Measurements from ENCODE around the gene CIT.
"Not testable (repeated sequence)": the region's sequence is repeated elsewhere in the genome, so short reads cannot be mapped to it uniquely, and the experiment has no call there.

CIT gene

DNA sequence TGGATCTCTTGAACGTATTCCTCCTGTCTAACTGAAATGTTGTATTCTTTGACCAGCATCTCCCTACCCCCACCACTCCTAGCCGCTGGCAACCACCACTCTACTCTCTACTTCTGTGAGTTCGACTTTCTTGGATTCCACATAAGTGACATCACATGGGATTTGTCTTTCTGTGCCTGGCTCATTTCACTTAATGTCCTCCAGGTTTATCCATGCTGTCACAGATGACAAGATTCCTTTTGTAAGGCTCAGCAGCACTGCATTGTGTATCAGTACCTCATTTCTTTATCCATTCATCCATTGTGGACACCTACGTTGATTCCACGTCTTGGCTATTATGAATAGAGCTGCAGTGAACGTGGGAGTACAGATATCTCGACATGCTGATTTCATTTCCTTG, 198.7 kb downstream of the CIT start:
- no peak for DNase-seq (ENCODE audit: low read depth)

DNA sequence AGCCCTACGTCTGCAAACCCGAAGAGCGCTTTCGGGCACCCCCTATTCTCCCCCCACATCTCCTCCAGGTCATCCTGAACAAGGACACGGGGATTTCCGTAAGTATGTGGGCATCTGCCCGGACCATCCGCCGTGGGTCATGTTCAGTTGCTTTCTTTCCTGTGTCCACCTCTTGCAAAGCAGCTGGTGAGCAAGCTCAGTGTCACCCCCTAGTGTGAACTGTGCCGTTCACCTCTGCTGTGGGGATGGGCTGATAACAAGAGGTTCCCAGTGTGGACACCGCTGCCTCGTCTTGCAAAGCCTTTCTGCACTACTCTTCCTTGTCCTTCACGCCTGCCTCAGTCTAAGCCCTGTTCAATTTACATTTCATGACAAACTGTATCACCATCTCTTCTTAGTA, 200.5 kb downstream of the CIT start:
- DNase-seq (ENCODE audit: low read depth) = no peak

DNA sequence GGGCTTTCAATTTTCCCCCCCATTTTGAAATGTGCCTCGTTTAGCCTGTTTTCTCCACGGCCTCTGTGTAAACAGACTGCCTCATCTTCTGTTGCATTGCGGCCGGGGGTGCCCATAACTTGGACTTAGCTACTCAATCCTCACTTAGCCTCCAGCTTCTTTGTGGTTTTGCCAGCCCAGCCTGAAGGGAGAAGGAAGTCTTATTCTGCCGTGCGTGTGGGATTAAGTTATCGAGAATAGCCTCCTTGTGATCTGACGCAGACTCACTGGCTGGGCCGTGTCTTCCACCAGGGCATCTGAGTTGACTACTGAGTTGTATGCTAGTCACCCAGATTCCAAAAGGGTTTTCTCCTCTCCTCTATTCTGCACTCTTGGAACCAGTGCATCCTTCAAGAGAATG, 201.1 kb downstream of the CIT start:
- DNase-seq (ENCODE audit: low read depth) = peak; percentile 87

DNA sequence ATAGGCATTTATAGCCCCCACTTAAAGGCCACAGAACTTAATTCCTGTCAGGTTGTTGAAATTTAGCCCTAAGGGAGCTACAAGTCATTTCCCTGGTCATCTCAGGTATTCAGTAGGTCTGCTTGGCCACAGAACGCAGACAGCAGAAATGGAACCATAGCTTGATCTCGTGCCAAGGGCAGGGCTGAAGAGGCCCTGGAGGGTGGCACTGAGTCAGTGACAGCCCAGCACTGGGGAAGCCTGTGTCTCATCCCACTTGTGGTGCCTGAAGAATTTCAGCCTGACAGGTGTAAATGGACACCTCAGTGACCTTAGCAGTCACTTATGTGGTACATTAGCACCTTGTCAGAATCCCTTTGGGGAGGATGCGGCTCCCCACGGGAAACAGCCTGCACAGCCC, 202.6 kb downstream of the CIT start:
- no peak for DNase-seq (ENCODE audit: low read depth)

DNA sequence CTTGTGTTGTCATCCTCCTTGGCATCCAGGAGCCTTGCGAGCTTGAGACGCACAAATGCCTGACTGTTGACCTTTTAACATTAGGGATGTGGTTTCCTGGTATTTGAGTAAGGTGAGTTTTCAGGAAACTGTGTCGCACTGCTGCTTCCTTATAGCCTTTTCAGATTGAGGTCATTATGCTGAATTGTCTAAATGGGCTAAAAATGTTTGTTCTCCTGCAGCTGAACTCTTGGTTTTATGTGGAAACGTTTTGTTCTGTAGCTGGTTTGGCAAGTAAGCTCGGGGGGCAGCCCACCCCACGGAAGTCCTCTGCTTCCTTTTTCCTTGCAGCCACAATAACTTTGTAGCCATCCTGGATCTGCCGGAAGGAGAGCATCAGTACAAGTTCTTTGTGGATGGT, 203.5 kb downstream of the CIT start:
- no peak for DNase-seq (ENCODE audit: low read depth)

DNA sequence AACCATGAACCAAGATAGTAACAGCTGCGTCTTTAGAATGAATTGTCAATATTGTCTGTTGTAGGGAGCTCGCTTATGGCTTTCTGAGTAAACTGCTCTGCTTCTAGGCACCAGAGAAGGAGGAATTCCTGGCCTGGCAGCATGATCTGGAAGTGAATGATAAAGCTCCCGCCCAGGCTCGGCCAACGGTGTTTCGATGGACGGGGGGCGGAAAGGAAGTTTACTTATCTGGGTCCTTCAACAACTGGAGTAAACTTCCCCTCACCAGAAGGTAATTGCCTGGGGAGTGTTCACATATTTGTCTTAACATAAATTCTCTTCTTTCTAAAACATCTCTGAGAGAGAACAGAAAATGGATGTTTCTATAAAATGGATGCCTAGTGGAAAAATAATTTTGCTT, 204.9 kb downstream of the CIT start:
- DNase-seq (ENCODE audit: low read depth) = no peak

DNA sequence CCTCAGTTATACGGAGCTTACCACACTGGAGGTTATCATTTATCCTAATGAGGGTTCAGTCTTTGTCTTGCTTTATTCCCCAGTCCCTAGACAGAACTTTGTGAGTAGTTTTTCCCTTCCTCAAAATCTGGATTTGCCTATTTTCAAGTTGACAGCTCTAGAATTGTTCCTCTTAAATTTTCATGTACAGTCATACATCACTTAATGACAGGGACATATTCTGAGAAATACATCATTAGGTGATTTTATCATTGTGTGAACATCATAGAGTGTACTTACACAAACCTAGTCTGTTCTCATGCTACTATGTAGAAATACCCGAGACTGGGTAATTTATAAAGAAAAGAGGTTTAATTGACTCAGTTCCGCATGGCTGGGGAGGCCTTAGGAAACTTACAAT, 206.1 kb downstream of the CIT start:
- DNase-seq (ENCODE audit: low read depth) = no peak

DNA sequence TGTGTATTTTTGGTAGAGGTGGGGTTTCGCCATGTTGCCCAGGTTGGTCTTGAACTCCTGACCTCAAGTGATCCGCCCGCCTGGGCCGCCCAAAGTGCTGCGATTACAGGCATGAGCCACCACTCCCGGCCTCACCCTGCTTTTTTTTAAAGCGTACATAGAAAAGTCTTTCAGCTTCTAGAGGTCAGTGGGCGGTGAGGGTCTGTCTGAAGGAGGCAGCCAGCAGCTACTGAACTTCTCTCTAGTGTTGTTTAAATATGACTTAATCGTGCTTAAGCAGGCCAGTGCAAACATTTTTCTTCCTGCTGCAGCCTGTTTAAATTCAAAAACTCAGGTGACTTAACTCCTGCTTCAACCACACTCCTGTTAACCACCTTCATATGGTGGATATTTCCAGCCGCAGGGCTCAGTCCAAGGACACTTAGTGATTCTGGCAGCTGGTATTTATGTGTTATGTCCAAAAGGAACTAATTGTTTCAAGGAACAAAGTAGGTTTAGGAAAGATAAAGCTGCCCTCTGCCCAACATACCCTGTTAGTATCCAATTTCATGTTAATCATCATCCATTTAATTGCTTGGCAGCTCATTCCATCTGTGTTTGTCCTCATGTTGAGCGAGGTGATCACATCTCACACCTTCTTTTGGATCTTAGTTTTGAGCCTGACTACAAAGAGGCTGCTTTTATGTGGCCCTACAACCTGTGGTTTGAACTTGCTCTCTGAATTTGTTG, 207.2 kb downstream of the CIT start:
- peak; percentile 35 for DNase-seq (ENCODE audit: low read depth)

DNA sequence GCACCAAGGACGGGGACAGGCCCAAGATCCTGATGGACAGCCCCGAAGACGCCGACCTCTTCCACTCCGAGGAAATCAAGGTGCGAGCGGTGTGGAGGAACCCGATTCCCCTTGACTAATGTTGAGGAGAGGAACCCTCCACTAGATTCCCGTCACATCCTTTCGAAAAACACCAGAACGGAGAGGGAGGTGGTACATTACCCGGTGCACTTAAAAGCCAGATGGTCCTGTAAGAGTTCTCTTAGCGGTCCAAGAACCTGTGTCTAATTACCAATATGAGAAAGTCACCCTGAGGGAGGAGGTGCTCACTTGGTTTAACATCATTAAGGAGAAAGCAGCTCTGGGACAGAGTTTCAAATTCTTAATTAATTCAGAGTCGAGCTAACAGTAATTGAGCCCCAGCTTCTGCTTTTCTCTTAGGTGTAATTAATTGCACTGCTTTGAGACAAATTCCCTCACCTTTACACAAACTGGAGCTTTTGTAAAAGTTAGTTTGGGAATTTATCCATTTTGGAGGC, 208.7 kb downstream of the CIT start:
- no peak for DNase-seq (ENCODE audit: low read depth)

DNA sequence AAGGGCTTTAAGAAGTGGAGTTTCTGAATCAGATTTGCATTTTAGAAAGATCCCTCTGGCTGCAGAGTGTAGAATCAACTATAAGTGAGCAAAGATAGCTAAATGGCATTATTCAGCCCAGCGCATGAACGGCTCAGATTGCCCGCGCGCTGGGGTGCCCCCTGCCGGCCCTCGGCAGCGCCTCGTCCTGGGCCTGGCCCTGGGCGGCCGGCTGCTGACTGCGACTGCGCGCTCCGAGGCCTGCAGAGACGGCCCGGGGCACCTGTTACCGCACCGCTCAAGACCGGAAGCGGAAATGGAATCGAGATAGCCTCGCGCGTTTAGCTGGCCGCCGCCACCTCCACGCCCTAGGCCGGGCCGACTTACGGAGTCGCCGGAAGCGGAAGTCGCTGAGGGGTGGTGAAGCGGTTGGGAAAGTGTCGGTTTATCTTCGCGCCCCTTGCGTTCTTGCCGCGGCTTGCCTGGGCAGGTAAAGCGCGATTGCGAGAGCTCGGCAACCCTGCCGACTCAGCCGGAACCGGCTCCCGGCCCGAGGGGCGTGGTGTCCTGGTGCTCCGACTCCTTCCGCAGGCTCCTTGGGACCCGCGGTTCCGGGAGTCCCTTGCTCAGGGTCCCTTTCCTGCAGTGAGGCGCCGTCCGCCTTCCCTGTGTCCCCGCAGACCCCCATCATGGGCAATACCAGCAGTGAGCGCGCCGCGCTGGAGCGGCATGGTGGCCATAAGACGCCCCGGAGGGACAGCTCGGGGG, 209.4 kb downstream of the CIT start, which contains the start of gene PRKAB1:
Gene PRKAB1, plus strand, starts transcription at position 557 of the 747 bp plus-strand sequence. Its CDS starts 112 bp downstream, at position 669.
- peak; percentile 97 for DNase-seq (ENCODE audit: low read depth)

DNA sequence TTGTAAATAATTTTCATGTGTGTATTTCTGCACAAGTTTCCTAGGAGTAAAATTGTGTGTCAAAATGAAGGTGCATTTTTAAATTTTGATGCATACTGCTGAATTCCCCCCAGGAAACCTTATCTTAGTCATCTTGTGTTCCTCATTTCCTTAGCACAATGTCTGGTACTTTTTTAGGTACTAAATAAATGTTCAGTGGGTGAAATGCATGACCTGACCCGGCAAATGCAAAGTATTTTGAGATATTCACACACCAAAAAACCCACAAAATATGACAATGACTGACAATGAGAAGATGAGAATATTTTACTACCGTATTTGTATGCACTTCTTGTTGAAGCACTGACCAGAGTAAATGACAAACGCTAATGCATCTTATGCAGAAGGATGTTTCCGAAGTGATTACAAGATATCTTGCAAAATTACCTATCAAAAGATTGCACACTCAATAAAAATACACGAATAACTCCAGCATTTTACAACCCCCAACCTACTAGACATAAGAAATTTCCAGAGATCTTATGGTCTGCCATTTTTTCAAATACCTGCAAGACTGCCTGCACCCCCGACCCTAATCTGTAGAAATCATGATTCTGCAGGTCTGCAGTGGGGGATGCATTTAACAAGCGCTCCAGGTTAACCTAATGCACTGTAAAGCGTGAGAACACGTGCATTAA, 210.1 kb downstream of the CIT start:
- no peak for DNase-seq (ENCODE audit: low read depth)

DNA sequence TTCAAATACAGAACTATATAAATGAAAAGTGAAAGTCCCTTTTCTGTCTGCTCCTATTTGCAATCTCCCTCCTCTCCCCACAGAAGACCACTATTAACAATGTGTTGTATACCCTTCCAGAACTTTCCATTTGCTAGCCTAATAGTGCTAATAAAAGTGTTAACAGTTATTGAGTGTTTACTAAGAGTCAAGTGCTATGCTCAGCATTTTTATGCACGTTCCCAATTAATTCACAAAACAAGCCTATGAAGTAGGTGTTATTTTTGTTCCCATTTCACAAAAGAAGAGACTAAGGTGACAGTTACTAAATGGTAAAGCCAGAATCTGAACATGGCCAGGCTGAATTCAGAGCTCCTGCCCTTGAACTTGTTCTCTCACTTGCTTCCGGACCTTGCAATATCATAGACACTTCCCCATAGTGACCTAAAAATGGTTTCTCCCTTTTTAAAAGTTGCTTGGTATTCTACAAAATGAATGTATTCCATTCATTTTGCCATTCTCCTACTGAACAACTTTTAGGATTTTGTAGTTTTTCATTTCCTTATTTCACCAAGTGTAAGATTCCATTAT, 210.8 kb downstream of the CIT start:
- no peak for DNase-seq (ENCODE audit: low read depth)

DNA sequence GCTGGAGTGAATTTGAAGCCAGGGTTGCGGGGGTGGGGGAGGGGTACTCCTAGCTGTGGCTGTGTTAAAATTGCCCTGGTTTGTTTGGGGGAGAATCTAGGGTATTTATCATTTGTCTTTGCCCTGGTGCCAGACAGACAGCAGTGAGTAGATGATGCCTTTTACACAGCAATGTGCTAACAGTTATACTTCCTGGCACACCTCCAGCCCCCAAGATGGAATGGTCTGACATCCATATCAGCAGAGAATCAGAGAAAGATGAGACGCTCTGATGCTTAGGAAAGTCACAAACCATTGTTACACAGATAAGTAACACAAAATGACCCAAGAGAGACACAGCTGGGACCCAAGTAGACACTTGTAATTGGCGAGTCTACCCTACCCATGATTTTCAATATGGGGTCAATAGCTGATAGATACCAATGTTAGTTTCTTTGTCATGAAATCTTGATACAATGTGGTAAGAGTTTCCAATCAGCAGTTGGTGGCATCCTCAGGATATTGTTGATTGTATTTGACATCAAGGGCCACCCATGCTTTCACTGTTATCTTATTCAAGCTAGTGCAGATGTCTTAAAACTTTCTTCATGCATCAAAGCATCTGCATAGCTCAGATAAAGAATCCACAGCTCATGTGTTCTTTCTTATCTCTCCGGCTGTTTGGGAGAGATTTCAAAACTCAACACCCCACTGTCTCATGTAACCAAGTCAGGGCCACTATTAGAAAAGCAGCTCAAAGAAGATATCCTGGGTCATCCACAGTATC, 211.8 kb downstream of the CIT start:
- DNase-seq (ENCODE audit: low read depth) = peak; percentile 72

DNA sequence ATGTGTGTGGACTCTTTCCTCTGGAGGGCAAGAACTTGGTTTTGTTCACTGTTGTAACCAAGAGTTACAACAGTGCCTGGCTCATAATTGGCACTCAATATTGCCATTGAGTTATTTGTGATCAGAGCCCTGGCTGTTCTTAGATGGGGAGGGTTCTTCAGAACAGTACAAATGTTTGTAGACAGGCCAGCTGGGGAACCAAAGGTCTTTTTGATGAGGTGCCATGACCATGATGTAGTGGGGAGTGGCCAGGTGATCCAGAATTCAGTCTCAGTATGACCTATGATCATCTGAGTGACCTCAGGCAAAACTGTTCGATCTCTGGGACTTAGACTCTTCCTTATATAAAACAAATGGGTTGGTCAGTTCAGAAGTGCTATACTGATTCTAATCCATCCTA, 212.5 kb downstream of the CIT start:
- no peak for DNase-seq (ENCODE audit: low read depth)

DNA sequence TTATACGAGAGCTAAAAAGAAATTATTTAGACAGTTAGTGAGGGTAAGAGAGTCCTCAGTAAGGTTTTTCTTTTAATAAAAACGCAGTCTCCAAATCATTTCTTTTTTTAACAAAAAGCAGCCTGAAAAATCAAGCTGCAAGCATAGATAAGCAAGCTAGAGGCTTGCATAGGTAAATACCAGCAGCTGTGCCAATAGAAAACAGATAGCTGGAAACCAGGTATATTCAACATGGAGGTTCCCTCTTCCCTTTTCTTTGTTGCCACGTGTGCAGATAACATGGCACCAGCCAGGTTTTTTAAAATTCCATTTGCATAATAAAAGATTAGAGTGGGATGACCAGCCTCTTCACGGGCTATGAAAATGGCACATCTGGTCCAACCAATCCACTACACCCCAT, 215.2 kb downstream of the CIT start:
- DNase-seq (ENCODE audit: low read depth) = no peak

DNA sequence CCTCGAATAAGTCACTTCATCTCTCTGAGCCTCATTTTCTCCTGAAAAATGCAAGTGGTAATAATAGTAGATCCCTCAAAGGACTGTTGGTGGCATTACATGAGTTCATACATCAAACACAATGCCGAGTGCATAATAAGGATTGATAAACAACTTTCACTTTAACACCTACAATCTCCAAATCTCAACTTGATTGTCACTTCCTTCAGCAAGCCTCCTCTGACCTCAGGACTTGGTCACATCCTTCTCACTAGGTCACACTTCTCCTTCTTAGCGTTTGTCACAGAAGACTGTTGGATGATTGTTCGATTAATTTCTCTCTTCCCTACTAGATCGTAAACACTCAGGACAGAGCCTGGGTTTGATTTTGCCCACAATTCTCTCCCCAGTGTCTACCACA, 217.0 kb downstream of the CIT start:
- no peak for DNase-seq (ENCODE audit: low read depth)

DNA sequence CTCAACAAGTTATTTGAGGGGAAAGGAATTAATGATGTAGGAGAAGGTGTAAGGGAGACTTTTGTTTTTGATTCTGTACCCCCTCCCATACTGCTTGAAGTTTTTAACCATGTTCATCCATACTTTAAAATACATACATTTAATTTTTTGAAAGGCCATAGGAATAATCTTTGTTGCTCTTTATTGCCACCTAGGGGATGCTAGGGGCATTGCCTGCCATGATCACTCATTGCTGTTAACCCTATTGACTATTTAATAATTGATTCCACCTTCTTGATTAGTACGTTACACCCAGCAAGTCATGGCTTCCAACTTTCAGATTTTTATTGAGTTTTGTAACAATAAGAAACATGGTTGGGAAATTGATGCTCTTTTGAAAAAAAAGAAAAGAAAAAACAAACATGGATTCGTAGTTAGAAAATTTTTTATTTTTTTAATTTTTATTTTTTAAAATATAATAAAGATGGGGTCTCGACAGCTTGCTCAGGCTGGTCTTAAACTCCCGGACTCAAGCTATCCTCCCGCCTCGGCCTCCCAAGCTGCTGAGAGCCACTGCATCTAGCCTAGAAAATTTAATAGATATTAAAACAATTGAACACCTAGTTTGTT, 217.7 kb downstream of the CIT start:
- DNase-seq (ENCODE audit: low read depth) = no peak

DNA sequence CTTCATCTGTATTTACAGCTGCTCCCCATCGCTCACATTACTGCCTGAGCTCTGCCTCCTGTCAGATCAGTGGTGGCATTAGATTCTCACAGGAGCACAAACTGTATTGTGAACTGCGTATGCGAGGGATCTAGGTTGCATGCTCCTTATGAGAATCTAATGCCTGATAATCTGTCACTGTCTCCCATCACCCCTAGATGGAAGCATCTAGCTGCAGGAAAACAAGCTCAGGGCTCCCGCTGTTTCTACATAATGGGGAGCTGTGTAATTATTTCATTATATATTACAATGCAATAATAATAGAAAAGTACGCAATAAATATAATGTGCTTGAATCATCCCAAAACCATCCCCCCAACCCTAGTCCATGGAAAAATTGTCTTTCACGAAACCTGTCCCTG, 219.0 kb downstream of the CIT start:
- DNase-seq (ENCODE audit: low read depth) = not testable (repeated sequence)

DNA sequence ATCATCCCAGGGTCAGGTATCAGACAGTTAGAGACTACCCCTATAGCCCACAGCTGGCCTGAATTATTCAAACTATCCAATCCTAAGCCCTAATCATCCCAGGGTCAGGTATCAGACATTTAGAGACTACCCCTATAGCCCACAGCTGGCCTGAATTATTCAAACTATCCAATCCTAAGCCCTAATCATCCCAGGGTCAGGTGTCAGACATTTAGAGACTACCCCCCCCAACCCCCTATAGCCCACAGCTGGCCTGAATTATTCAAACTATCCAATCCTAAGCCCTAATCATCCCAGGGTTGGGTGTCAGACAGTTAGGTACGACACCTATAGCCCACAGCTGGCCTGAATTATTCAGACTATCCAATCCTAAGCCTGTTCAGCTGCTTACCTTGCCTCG, 220.1 kb downstream of the CIT start:
- not testable (repeated sequence) for DNase-seq (ENCODE audit: low read depth)

DNA sequence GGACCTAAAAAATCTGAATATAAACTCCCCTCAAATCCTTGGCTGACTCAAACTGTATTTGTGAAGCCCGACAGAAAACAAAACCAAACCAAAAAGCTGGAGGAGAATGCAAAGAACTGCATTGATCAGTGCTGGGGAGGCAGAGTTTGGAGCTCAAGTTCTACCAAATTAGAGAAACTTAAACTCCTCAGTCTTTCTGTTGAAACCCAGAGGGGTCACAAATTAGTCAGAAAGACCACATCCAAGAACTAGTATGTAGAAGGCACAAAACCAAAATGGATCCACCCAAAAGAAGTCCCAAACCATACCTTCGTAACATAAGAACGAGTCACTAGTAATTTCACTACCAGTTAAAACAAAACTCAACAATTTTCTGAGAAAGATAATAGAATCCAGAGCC, 224.5 kb downstream of the CIT start:
- DNase-seq (ENCODE audit: low read depth) = no peak

DNA sequence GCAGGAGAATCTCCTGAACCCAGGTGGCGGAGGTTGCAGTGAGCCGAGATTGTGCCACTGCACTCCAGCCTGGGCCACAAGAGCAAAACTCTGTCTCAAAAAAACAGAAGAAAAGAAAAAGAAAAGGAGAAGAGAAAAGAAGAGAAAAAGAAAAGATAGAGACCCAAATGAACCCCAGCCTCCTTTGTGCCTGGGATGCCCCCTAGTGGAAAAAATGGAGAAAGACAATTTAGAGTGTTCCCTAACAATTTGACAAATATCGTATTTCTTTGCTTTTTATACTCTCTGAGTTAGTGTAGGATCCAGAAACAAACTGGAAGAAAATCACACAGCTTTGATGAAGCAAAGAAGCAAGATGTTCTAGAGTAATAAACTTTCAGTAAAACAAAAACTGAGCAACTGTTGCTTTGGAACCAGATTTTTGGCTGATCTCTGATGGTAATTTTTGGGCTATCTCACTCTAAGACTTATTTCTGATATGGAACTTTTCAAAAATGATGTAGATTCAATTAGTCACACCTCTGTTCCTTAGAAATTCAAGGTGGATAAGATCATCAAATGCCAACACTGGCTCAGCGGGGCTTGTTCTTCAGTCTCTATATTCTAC, 227.8 kb downstream of the CIT start:
- no peak for DNase-seq (ENCODE audit: low read depth)

Data from amniotic epithelial cell (primary cell).